AG04450 (cell line): ENCODE data around the gene MYH11. TPM values are rescaled to one million over a fixed set of nuclear protein-coding genes. Genes with fewer than 3 reads are reported as not detected.
"Not testable (repeated sequence)": the region's sequence is repeated elsewhere in the genome, so short reads cannot be mapped to it uniquely, and the experiment has no call there.

Experiments used
- CTCF ChIA-PET: fragments of 300-600, 350-600 bp; formaldehyde crosslinking; extraction: SDS; loops from one replicate; lab custom pipeline; 2022; ENCODE audit warnings: antibody characterized with exemption, inconsistent platforms; lab: Charles Lee
- POLR2A ChIA-PET: fragments of 350-600 bp; formaldehyde crosslinking; extraction: SDS; loops from one replicate; lab custom pipeline; 2021; ENCODE audit warnings: antibody characterized with exemption, inconsistent platforms; lab: Yijun Ruan, JAX
- DNase-seq: peaks from one replicate; pipeline ENCODE4 v3.0.0-alpha.2; 2011; ENCODE audit warnings: low read depth, low spot score
- H3K27ac ChIP-seq: one replicate; pipeline ENCODE4 v1.5.1; 2012; ENCODE audit warnings: low read depth, low read length, control low read depth
- H3K27me3 ChIP-seq: one replicate; pipeline ENCODE4 v1.6.0; 2012; ENCODE audit warnings: low read length; ENCODE audit not compliant: control insufficient read depth, insufficient read depth
- H3K4me3 ChIP-seq: 2 replicates; pipeline ENCODE4 v1.5.1; 2011; ENCODE audit warnings: mild to moderate bottlenecking, low read depth, low read length, control low read depth
- H3K9me3 ChIP-seq: 2 replicates; pipeline ENCODE4 v1.5.1; 2012; ENCODE audit warnings: low read length; ENCODE audit not compliant: control insufficient read depth, insufficient read depth
- CTCF ChIP-seq: IDR thresholded peaks from 2 replicates; pipeline ENCODE4 v1.5.1; 2011; ENCODE audit warnings: low read depth, low read length, control low read depth, inconsistent platforms
- polyA plus RNA-seq: library from polyadenylated mRNA; depleted of rRNA; stranded (reverse); fragments of >200 nt; gene quantifications from 2 replicates; pipeline ENCODE4 v1.2.3, GENCODE V29; 2011

MYH11 gene
- polyA plus RNA-seq, 1 experiment: 0.20 TPM

GRCh38 chr16:15676506-15676905 is 180.3 kb downstream of the MYH11 start:
- ChIA-PET POLR2A (no interaction called here), CTCF (no interaction called here)
- H3K4me3 ChIP-seq: no peak overlapping the region
- TF ChIP-seq CTCF: no peak
- no peaks in the 10 kb centered on the region for H3K9me3 ChIP-seq
- H3K27ac ChIP-seq: no peak overlapping the region
- DNase-seq: no peak
- H3K27me3 ChIP-seq: no peaks in the 10 kb centered on the region

GRCh38 chr16:15674571-15674970 is 182.3 kb downstream of the MYH11 start:
- Histone ChIP-seq H3K9me3 (no peaks in the 10 kb centered on the region), H3K4me3 (no peak overlapping the region), H3K27me3 (no peaks in the 10 kb centered on the region), H3K27ac (no peak overlapping the region)
- POLR2A ChIA-PET: no interaction called here
- TF ChIP-seq CTCF: no peak
- DNase-seq: no peak
- CTCF ChIA-PET: interaction anchor here (0.7 kb wide), 1 partner anchor 14 kb away, joined by 7 read pairs; no protein-coding TSS in a partner anchor

- POLR2A ChIA-PET: interaction anchor here (0.8 to 1.1 kb wide), 3 partner anchors 13 to 30 kb away, joined by 3 to 4 read pairs (median 3); partner anchors contain the start of gene MARF1
- peak overlapping the region; percentile 15; the same call in 1 of the 2 replicates for H3K4me3 ChIP-seq
- CTCF ChIA-PET: interaction anchor here (0.6 to 1.8 kb wide), 5 partner anchors 20 to 657 kb away, joined by 3 to 15 read pairs (median 4); no protein-coding TSS in a partner anchor
Measured at GRCh38 chr16:15672514-15673167, 184.2 kb downstream of the MYH11 start.

GRCh38 chr16:15672127-15672513 is 184.7 kb downstream of the MYH11 start:
- DNase-seq, H3K9me3 ChIP-seq, H3K27me3 ChIP-seq, H3K4me3 ChIP-seq: not testable (repeated sequence)
- ChIA-PET POLR2A (interaction anchor here (0.8 to 1.1 kb wide), 3 partner anchors 14 to 30 kb away, joined by 3 to 4 read pairs (median 3); partner anchors contain the start of gene MARF1), CTCF (interaction anchor here (0.6 to 1.8 kb wide), 5 partner anchors 19 to 656 kb away, joined by 3 to 15 read pairs (median 4); no protein-coding TSS in a partner anchor)
- H3K27ac ChIP-seq: peak overlapping the region; percentile 86

More at GRCh38 chr16:15672514-15673167, 184.2 kb downstream of the MYH11 start:
- TF ChIP-seq CTCF: no peak
- no peaks in the 10 kb centered on the region for H3K9me3 ChIP-seq
- H3K27me3 ChIP-seq: no peaks in the 10 kb centered on the region
- H3K27ac ChIP-seq: peak overlapping the region; percentile 89
- peak; percentile 87 for DNase-seq

GRCh38 chr16:15671530-15672117 is 185.2 kb downstream of the MYH11 start:
- H3K27ac ChIP-seq: peak overlapping the region; percentile 86
- TF ChIP-seq CTCF: no peak
- POLR2A ChIA-PET: interaction anchor here (0.8 to 1.1 kb wide), 2 partner anchors 18 to 29 kb away, joined by 3 to 4 read pairs; partner anchors contain the start of gene MARF1
- no peaks in the 10 kb centered on the region for H3K27me3 ChIP-seq
- DNase-seq: no peak
- no peaks in the 10 kb centered on the region for H3K9me3 ChIP-seq
- CTCF ChIA-PET: interaction anchor here (0.6 to 0.9 kb wide), 2 partner anchors 19 to 269 kb away, joined by 4 to 15 read pairs; no protein-coding TSS in a partner anchor
- no peak overlapping the region for H3K4me3 ChIP-seq
